GM10248 (cell line): ENCODE measurements around the gene COX19.
"Not testable (repeated sequence)": the region's sequence is repeated elsewhere in the genome, so short reads cannot be mapped to it uniquely, and the experiment has no call there.

Source experiments
- CTCF ChIA-PET: fragments of 300-600 bp; sonication (Branson Sonifier 250); formaldehyde crosslinking; extraction: SDS; loops from one replicate; lab custom pipeline; 2021; ENCODE audit warnings: antibody characterized with exemption; lab: Yijun Ruan, JAX
- POLR2A ChIA-PET: fragments of 350-650 bp; sonication (Branson Sonifier 250); formaldehyde crosslinking; extraction: SDS; loops from one replicate; lab custom pipeline; 2020; ENCODE audit warnings: antibody characterized with exemption; lab: Yijun Ruan, JAX
- DNase-seq: peaks from one replicate; pipeline ENCODE4 v3.0.0; 2012; ENCODE audit errors: extremely low spot score
- CTCF ChIP-seq: IDR thresholded peaks from 2 replicates; pipeline ENCODE4 v1.5.1; 2012; ENCODE audit warnings: mild to moderate bottlenecking, low read depth; ENCODE audit errors: extremely low read depth, missing control alignments, control extremely low read depth

Gene COX19

GRCh38 chr7:925601-926000, 49.7 kb downstream of the COX19 start:
- ChIA-PET CTCF (interaction anchor here (1.1 to 1.5 kb wide), 4 partner anchors 18 to 34 kb away, joined by 3 to 4 read pairs (median 3); no protein-coding TSS in a partner anchor), POLR2A (no interaction called here)
- no peak for TF ChIP-seq CTCF
- DNase-seq, result no peak

- ChIA-PET CTCF (interaction anchor here (1.0 to 1.2 kb wide), 5 partner anchors 15 to 68 kb away, joined by 3 to 4 read pairs (median 3); no protein-coding TSS in a partner anchor), POLR2A (interaction anchor here (0.7 kb wide), 1 partner anchor 603 kb away, joined by 6 read pairs; no protein-coding TSS in a partner anchor)
- no peak for TF ChIP-seq CTCF
- DNase-seq, result peak; percentile 79
Observed at GRCh38 chr7:924541-925231, 50.7 kb downstream of the COX19 start.

GRCh38 chr7:924042-924441, 51.3 kb downstream of the COX19 start:
- CTCF ChIA-PET, result interaction anchor here (0.9 to 2.2 kb wide), 6 partner anchors 12 to 253 kb away, joined by 3 to 7 read pairs (median 3); no protein-coding TSS in a partner anchor
- POLR2A ChIA-PET, DNase-seq: not testable (repeated sequence)

- peak; percentile 90 for DNase-seq
- TF ChIP-seq CTCF, result no peak
- CTCF ChIA-PET, result interaction anchor here (0.9 to 2.2 kb wide), 4 partner anchors 11 to 254 kb away, joined by 3 to 7 read pairs (median 4); no protein-coding TSS in a partner anchor
- POLR2A ChIA-PET, result no interaction called here
Observed at GRCh38 chr7:923108-924041, 52.0 kb downstream of the COX19 start.

- DNase-seq, result no peak
- CTCF ChIA-PET, result interaction anchor here (1.2 to 2.2 kb wide), 3 partner anchors 10 to 143 kb away, joined by 3 to 7 read pairs (median 4); no protein-coding TSS in a partner anchor
Observed at GRCh38 chr7:922334-923107, 52.8 kb downstream of the COX19 start.

More at GRCh38 chr7:922334-923107, 52.8 kb downstream of the COX19 start:
- POLR2A ChIA-PET, result no interaction called here
- no peak for TF ChIP-seq CTCF
